GM23248 (cell line): ENCODE measurements around the gene HTN3. TPM values are rescaled to one million over a fixed set of nuclear protein-coding genes. Genes with fewer than 3 reads are reported as not detected.
"Not testable (repeated sequence)": the region's sequence is repeated elsewhere in the genome, so short reads cannot be mapped to it uniquely, and the experiment has no call there.

Experiments used
- DNase-seq: peaks from one replicate; pipeline ENCODE4 v3.0.0-alpha.2; 2015
- H2AFZ ChIP-seq: fragments of 200-600 bp; sonication (generic); 2 replicates; pipeline ENCODE4 v1.6.1; 2016; ENCODE audit warnings: antibody characterized with exemption
- H3F3A ChIP-seq: fragments of 200-600 bp; sonication (generic); 2 replicates; pipeline ENCODE4 v1.6.1; 2016; ENCODE audit warnings: mild to moderate bottlenecking, antibody characterized with exemption, mixed run types; ENCODE audit not compliant: insufficient read depth
- H3K27ac ChIP-seq: fragments of 200-600 bp; sonication (generic); 2 replicates; pipeline ENCODE4 v1.5.1; 2016; ENCODE audit warnings: mild to moderate bottlenecking
- H3K27me3 ChIP-seq: fragments of 200-600 bp; sonication (generic); replicated peaks from 2 replicates; pipeline ENCODE4 v1.6.1; 2016; ENCODE audit warnings: mild to moderate bottlenecking; ENCODE audit not compliant: insufficient read depth
- H3K36me3 ChIP-seq: fragments of 200-600 bp; sonication (generic); 2 replicates; pipeline ENCODE4 v1.6.1; 2016; ENCODE audit warnings: low read depth, mild to moderate bottlenecking
- H3K4me1 ChIP-seq: fragments of 200-600 bp; sonication (generic); 2 replicates; pipeline ENCODE4 v1.6.1; 2016; ENCODE audit warnings: mild to moderate bottlenecking; ENCODE audit not compliant: insufficient read depth
- H3K4me2 ChIP-seq: fragments of 200-600 bp; sonication (generic); one replicate; pipeline ENCODE4 v1.6.1; 2016; ENCODE audit warnings: mild to moderate bottlenecking; ENCODE audit not compliant: unreplicated experiment
- H3K4me3 ChIP-seq: fragments of 200-600 bp; sonication (generic); 2 replicates; pipeline ENCODE4 v1.5.1; 2016; ENCODE audit warnings: mild to moderate bottlenecking
- H3K79me2 ChIP-seq: fragments of 200-600 bp; sonication (generic); 2 replicates; pipeline ENCODE4 v1.6.1; 2016; ENCODE audit warnings: mild to moderate bottlenecking; ENCODE audit not compliant: insufficient read depth
- H3K9ac ChIP-seq: fragments of 200-600 bp; sonication (generic); 2 replicates; pipeline ENCODE4 v1.6.1; 2016; ENCODE audit warnings: mild to moderate bottlenecking
- H3K9me2 ChIP-seq: fragments of 200-600 bp; sonication (generic); 2 replicates; pipeline ENCODE4 v1.6.1; 2016; ENCODE audit warnings: mixed run types, mild to moderate bottlenecking, moderate library complexity; ENCODE audit not compliant: insufficient read depth
- H3K9me3 ChIP-seq: fragments of 200-600 bp; sonication (generic); one replicate; pipeline ENCODE4 v1.6.1; 2017; ENCODE audit warnings: low read depth
- H4K20me1 ChIP-seq: fragments of 200-600 bp; sonication (generic); 2 replicates; pipeline ENCODE4 v1.6.0; 2016; ENCODE audit not compliant: insufficient read depth
- EZH2 ChIP-seq: fragments of 200-600 bp; sonication (generic); IDR thresholded peaks from 2 replicates; pipeline ENCODE4 v1.6.1; 2018; ENCODE audit warnings: antibody characterized with exemption, mild to moderate bottlenecking; ENCODE audit not compliant: insufficient read depth, poor library complexity, severe bottlenecking
- EZH2phosphoT487 ChIP-seq: fragments of 200-600 bp; sonication (generic); IDR thresholded peaks from 2 replicates; pipeline ENCODE4 v1.6.1; 2018; ENCODE audit warnings: antibody characterized with exemption, moderate library complexity, mild to moderate bottlenecking, low read depth; ENCODE audit not compliant: insufficient read depth
- WGBS, 2 experiments: methylation state at CpG; one replicate each; pipeline ENCODE4 v1.1.6; 2015 to 2017; ENCODE audit warnings: low lambda C conversion rate in 2 of 2, low coverage in 1 of 2; ENCODE audit errors: missing lambda C conversion rate in 2 of 2; 5-methylcytosine and 5-hydroxymethylcytosine counted together
- in situ Hi-C: fragments of 300-500 bp; cut with MboI; formaldehyde crosslinking; loops from 2 replicates; pipeline ENCODE4 v1.15.0; 2020
- polyA plus RNA-seq: library from polyadenylated mRNA; unstranded; fragments of >200 nt; fragmentation: Nextera tagmentation; extraction: Ambion mirVana; gene quantifications from 2 replicates; pipeline ENCODE4 v1.2.1, GENCODE V29; 2016
- total RNA-seq: library from RNA; depleted of rRNA; stranded (reverse); fragments of >200 nt; shearing (Covaris generic); gene quantifications from 2 replicates; pipeline ENCODE4 v1.2.3, GENCODE V29; 2014

The HTN3 gene
- total and polyA plus RNA-seq, 2 experiments from 2014 or later = not detected

DNA sequence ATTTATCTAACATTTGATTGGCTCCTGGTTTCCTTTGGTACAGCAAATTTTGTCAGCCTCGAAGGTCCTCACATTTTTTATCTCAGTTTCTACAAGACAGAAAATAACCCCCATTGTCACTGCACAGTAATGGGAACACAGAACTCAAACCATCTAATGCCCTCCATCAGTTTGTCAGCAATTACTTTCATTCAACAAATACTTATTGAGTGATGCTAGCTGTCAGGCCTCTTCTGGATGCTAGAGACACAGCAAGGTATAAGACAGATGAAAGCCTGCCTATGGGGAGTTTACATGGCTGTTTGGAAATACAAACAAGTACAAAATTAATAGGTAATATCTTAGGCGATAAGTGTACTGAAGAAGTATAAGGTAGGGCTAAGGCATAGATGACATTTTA, 5.0 kb upstream of the HTN3 start:
- Histone ChIP-seq H4K20me1 (no peaks in the 10 kb centered on the region), H3K79me2 (no peaks in the 10 kb centered on the region), H3K9me3 (no peaks in the 10 kb centered on the region), H3K4me1 (no peaks in the 10 kb centered on the region), H3K9me2 (no peaks in the 10 kb centered on the region), H3F3A (no peaks in the 10 kb centered on the region), H3K4me2 (no peak overlapping the region), H3K27me3 (no peaks in the 10 kb centered on the region), H3K36me3 (no peaks in the 10 kb centered on the region), H3K9ac (no peak overlapping the region), H3K4me3 (no peak overlapping the region), H2AFZ (no peak overlapping the region), H3K27ac (no peak overlapping the region)
- no peak for DNase-seq
- TF ChIP-seq EZH2phosphoT487 (no peak), EZH2 (no peak)
- 46 to 54% methylated on average over 2 of the region's 2 CpGs for WGBS, 2 experiments
- in situ Hi-C loops = no loop called here

GRCh38 chr4:70027011-70027410, 1.2 kb upstream of the HTN3 start:
- Histone ChIP-seq H3K4me2 (no peak overlapping the region), H3K27ac (no peak overlapping the region), H3K79me2 (no peaks in the 10 kb centered on the region), H3K9me2 (no peaks in the 10 kb centered on the region), H3K9ac (no peak overlapping the region), H3K36me3 (no peaks in the 10 kb centered on the region), H3K4me1 (no peaks in the 10 kb centered on the region), H3K4me3 (no peak overlapping the region), H4K20me1 (no peaks in the 10 kb centered on the region), H3K9me3 (no peaks in the 10 kb centered on the region), H2AFZ (no peak overlapping the region), H3K27me3 (no peaks in the 10 kb centered on the region), H3F3A (no peaks in the 10 kb centered on the region)
- no peak for TF ChIP-seq EZH2phosphoT487
- no peak for TF ChIP-seq EZH2
- DNase-seq = no peak
- in situ Hi-C loops = no loop called here
- WGBS, 2 experiments = 51 to 61% methylated on average over 5 of the region's 5 CpGs

DNA sequence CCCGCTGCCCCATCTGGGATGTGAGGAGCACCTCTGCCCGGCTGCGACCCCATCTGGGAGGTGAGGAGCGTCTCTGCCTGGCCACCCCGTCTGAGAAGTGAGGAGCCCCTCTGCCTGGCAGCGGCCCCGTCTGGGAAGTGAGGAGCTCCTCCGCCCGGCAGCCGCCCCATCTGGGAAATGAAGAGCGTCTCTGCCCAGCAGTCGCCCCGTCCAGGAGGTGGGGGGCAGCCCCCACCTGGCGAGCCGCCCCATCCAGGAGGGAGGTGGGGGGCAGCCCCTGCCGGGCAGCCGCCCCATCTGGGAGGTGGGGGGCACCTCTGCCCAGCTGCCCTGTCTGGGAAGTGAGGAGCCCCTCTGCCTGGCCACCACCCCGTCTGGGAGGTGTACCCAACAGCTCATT, 9.3 kb downstream of the HTN3 start:
- H3K9me2 ChIP-seq, H2AFZ ChIP-seq, H3K9ac ChIP-seq, H3K4me1 ChIP-seq, H3K9me3 ChIP-seq, H3K4me3 ChIP-seq, DNase-seq, in situ Hi-C loops, H3K36me3 ChIP-seq, H4K20me1 ChIP-seq, H3K27me3 ChIP-seq, H3K27ac ChIP-seq, H3K4me2 ChIP-seq, H3F3A ChIP-seq, H3K79me2 ChIP-seq: not testable (repeated sequence)
- WGBS, 2 experiments = 44 to 67% methylated on average over 2 to 18 of the region's 18 CpGs

GRCh38 chr4:70039928-70040327, 11.7 kb downstream of the HTN3 start:
- H3K4me2 ChIP-seq, H3K9me2 ChIP-seq, H3K9ac ChIP-seq, H3K4me1 ChIP-seq, H3K27me3 ChIP-seq, DNase-seq, in situ Hi-C loops, H3F3A ChIP-seq, H3K79me2 ChIP-seq, H3K36me3 ChIP-seq, H3K9me3 ChIP-seq, H4K20me1 ChIP-seq, H3K4me3 ChIP-seq, H2AFZ ChIP-seq, H3K27ac ChIP-seq: not testable (repeated sequence)

GRCh38 chr4:70041652-70042286, 13.5 kb downstream of the HTN3 start:
- Histone ChIP-seq H2AFZ (no peak overlapping the region), H3K27me3 (no peaks in the 10 kb centered on the region), H3K9me2 (no peaks in the 10 kb centered on the region), H3K9ac (no peak overlapping the region), H4K20me1 (no peaks in the 10 kb centered on the region), H3K4me2 (no peak overlapping the region), H3F3A (no peaks in the 10 kb centered on the region), H3K27ac (no peak overlapping the region), H3K4me3 (no peak overlapping the region), H3K79me2 (no peaks in the 10 kb centered on the region), H3K9me3 (no peaks in the 10 kb centered on the region), H3K36me3 (no peaks in the 10 kb centered on the region), H3K4me1 (no peaks in the 10 kb centered on the region)
- in situ Hi-C loops = no loop called here
- WGBS, 2 experiments = 55 to 68% methylated on average over 7 of the region's 7 CpGs
- DNase-seq = no peak
- no peak for TF ChIP-seq EZH2
- TF ChIP-seq EZH2phosphoT487 = no peak

DNA sequence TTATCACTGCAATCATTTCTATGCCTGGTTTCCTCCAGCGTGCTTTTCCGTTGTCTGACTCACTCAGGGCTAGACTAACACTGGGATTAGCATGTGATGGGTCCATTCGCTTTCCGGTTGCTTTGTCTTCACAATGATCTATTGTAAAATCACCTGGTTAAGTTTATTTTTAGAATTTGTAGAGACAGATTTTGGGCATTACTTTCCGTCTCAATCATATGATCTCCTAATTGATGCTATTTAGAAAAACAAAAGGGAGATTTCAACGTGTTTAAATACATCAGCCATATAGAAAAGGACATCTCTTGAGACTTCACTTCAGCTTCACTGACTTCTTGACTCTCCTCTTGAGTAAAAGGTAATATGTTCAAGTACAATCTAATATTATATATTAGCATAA, 21.9 kb downstream of the HTN3 start, which contains the start of gene HTN1:
TSS of gene HTN1 (plus strand) at position 301 of the 400 bp plus-strand sequence. CDS start 2,639 bp downstream, outside the sequence.
- not testable (repeated sequence) for H3K9me3 ChIP-seq, H3K4me1 ChIP-seq

DNA sequence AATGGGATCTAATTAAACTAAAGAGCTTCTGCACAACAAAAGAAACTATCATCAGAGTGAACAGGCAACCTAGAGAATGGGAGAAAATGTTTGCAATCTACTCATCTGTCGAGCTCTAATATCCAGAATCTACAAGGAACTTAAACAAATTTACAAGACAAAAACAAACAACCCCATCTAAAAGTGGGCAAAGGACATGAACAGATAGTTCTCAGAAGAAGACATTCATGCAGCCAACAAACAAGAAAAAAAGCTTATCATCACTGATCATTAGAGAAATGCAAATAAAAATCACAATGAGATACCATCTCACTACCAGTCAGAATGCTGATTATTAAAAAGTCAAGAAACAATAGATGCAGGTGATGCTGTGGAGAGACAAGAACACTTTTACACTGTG, 28.3 kb downstream of the HTN3 start:
- H3K27ac ChIP-seq, H3K9me2 ChIP-seq, H3K4me1 ChIP-seq, H3K9ac ChIP-seq, H3K4me3 ChIP-seq, DNase-seq, H2AFZ ChIP-seq, H4K20me1 ChIP-seq, H3F3A ChIP-seq, H3K9me3 ChIP-seq, H3K4me2 ChIP-seq, H3K36me3 ChIP-seq, H3K79me2 ChIP-seq, H3K27me3 ChIP-seq, in situ Hi-C loops: not testable (repeated sequence)
- WGBS, 2 experiments = 3 to 7% methylated on average over 1 of the region's 1 CpG

More for the DNA sequence above, 21.9 kb downstream of the HTN3 start, which contains the start of gene HTN1:
- H3K27ac ChIP-seq, H3K27me3 ChIP-seq, H4K20me1 ChIP-seq, H3F3A ChIP-seq, H3K36me3 ChIP-seq, H3K4me3 ChIP-seq, H3K9me2 ChIP-seq, in situ Hi-C loops, H3K9ac ChIP-seq, H2AFZ ChIP-seq, H3K4me2 ChIP-seq, DNase-seq, H3K79me2 ChIP-seq: not testable (repeated sequence)
- 45 to 48% methylated on average over 6 of the region's 6 CpGs for WGBS, 2 experiments
